HUDEP-2 (cell line): ENCODE data around the gene SYTL1.

Experiments
- DNase-seq, 76 experiments: peaks; one replicate each; lab custom pipeline; 2025; ENCODE audit not compliant: unreplicated experiment in 76 of 76; lab: John Stamatoyannopoulos, UW

Gene SYTL1, protein sequence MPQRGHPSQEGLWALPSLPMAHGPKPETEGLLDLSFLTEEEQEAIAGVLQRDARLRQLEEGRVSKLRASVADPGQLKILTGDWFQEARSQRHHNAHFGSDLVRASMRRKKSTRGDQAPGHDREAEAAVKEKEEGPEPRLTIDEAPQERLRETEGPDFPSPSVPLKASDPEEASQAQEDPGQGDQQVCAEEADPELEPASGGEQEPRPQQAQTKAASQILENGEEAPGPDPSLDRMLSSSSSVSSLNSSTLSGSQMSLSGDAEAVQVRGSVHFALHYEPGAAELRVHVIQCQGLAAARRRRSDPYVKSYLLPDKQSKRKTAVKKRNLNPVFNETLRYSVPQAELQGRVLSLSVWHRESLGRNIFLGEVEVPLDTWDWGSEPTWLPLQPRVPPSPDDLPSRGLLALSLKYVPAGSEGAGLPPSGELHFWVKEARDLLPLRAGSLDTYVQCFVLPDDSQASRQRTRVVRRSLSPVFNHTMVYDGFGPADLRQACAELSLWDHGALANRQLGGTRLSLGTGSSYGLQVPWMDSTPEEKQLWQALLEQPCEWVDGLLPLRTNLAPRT

GRCh38 chr1:27341525-27342252, at the start of gene SYTL1:
Gene SYTL1, plus strand, starts transcription at chr1:27342022. Its CDS starts 3,313 bp downstream, at chr1:27345335.
- peak in 52 of 76 experiments; percentile 12 to 79 (median 39) for DNase-seq

- DNase-seq = no peak
These were observed 49.7 kb upstream of the SYTL1 start for GRCh38 chr1:27292106-27292505.

- no peak for DNase-seq
These were observed 47.9 kb upstream of the SYTL1 start for GRCh38 chr1:27293915-27294314.

DNA sequence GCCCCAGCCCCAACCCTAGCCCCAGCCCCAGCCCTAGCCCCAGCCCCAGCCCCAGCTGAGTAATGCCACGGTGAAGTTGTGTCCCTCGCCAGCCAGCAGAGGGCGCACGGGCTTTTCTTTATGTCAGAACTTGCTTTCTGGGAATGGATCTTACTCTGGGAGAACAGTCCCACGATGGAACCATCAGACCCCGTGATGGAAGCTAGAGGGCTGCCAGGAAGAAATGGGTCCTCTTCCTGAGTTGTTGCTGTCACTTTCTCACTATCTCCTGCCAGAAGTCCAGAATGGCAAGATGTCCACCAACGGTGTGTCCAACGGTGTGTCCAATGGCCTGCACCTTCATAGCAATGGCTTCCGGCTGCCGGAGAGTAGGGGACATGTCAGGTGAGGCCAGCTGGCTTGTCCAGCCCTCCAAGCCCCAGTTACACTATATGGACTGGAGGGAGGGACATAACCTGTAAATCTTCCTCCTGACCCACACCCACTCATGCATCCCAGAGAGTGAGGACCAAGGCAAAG, 45.0 kb upstream of the SYTL1 start:
- peak in 45 of 76 experiments; percentile 2 to 61 (median 22) for DNase-seq

DNA sequence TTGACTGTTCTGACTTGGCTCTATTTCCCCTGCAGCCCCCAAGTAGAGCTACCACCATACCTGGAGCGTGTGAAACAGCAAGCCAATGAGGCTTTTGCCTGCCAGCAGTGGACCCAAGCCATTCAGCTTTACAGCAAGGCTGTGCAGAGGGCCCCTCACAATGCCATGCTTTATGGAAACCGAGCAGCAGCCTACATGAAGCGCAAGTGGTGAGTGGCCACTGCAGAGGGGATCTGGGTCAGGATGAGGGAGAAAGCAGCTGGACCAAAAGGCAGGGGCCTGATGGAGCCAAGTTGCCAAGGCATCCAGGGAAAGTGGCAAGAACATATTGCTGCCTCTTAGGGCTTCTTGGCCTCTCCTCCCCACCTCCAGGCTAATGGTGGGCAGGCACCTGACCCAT, 43.9 kb upstream of the SYTL1 start:
- DNase-seq = no peak

GRCh38 chr1:27298632-27299384, 43.0 kb upstream of the SYTL1 start:
- DNase-seq = no peak

- DNase-seq = no peak
These were observed 42.2 kb upstream of the SYTL1 start for GRCh38 chr1:27299385-27300271.

- peak in 73 of 76 experiments; percentile 6 to 81 (median 58) for DNase-seq
These were observed 41.3 kb upstream of the SYTL1 start for GRCh38 chr1:27300341-27301051.

DNA sequence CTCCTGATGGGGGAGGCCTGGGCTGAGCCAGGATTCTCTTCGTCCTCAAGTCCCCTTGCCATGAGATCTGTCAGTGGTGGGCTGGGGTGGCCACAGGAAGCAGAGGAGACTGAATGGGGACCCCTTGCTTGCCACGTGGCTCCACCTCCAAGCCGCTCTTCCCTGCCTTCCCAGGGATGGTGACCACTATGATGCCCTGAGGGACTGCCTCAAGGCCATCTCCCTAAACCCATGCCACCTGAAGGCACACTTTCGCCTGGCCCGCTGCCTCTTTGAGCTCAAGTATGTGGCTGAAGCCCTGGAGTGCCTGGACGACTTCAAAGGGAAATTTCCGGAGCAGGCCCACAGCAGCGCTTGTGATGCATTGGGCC, 40.8 kb upstream of the SYTL1 start:
- DNase-seq = no peak

DNA sequence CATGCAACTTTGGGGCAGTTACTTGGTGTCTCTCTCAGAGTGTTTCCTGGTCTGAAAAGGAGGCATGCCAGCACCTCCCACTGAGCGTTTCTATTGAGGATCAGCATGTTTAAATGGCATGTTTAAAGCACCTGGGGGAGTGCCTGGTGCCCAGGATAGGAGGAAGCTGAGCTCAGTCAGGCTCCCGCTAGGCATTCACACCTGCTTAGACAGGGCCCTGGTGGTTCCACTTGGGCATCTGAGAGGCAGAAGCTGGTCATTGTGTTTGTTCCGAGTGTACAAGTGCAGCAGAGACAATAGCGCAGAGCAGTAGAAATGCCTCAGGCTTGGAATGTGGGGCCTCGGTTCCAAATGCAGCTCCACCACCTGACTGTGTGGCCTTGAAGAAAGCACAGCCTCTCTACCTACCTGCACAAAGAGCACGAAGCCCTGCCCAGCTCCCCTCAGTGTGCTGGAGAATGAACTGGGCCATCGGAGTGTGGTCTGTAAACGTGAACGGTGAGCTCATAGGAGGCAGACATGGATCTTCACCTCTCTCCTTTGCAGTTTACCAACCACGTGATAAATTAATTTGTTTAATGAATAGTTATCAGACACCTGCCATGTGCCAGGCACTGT, 40.1 kb upstream of the SYTL1 start:
- DNase-seq = no peak

- DNase-seq = no peak
These were observed 39.2 kb upstream of the SYTL1 start for GRCh38 chr1:27302612-27303011.

DNA sequence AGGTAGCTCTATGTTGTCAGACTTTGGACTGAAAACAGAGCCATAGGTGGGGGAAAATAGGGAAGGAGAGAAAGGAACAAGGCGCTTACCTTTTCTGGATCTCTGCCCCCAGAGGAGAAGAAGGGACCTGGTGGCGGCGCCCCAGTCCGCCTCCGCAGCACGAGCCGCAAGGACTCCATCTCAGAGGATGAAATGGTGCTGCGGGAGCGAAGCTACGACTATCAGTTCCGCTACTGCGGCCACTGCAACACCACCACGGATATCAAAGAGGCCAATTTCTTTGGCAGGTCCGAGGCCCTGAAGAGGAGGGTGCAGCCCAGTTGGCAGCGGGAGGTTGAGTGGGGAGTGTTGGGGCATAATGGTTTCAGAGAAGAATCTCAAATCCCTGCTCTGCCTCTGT, 38.3 kb upstream of the SYTL1 start:
- DNase-seq = no peak

DNA sequence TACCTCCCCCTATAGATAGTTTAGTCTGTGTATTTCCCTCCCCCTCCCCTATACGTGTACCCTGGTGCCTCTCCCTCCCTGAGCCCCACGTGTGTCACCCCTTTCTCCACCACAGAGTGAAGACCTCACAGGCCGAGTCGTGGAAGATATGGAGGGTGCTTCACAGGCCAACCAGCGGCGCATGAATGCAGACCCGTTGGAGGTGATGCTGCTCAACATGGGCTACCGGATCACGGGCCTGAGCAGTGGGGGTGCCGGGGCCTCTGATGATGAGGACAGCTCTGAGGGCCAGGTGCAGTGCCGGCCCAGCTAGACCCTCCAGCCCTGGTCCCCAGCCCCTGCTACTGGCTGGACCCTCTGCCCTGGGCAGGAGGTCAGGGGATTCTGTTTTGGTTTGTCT, 35.8 kb upstream of the SYTL1 start:
- DNase-seq = no peak

DNA sequence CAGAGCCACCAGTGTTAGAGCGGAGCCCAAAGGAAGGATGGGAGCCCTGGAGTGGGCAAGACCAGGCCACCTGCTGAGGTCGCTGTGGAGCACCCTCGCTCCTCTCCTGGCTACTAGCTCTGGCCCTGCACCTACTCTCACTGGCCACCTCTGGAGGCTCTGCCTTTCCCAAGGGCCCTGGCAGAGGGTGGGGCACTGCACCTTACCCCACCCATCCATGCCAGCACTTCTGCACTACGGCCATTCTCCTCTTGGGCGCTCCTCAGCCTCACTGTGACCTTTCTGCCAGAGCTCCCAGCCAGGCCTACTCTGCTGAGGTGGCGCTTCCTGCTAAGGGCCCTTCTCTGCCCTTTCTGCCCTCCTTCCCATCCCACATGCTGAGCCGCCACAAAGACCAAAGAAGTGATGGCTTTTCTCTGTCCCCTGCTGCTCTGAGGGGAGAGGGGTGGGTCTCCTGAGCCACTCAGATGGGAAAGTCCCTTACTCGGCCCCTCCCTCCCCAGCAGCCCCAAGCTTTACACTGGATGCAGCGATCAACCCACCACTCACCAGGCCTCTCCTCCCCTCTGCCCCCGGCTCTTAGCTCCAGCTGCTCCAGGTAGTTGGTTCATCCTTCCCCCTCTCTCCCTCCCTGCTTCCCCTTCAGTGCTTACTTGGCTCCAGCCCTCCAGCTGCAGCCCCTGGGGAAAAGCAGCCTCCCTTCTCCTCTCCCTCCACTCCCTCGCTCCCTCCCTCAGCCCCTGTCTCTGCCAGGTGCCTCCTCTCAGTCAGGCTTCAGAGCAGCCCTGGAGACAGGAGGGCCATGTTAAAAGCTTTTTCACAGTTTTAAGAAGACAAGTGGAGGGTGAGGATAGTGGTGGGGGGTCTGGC, 34.7 kb upstream of the SYTL1 start:
- DNase-seq = no peak

GRCh38 chr1:27307874-27308598, 33.8 kb upstream of the SYTL1 start:
- no peak for DNase-seq

DNA sequence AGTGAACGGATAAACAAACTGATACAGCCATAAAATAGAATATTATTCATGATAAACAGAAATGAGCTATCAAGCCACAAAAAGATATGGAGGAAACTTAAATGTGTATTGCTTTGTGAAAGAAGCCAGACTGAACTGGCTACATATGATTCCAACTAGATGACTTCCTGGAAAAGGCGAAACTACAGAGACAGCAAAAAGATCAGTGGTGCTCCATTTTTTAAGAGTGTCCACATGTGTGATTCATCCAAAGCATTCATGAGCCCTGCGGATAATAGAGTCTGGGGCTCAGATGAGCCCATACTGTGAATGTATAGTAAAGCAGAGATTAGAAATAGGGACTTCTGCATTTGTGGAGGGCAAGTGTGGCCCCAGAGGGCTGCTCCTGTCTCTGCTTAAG, 27.7 kb upstream of the SYTL1 start:
- DNase-seq = no peak

GRCh38 chr1:27314737-27315136, 27.1 kb upstream of the SYTL1 start:
- DNase-seq = no peak
